ENCODE measurements around the gene CD300LD. TPM values are rescaled to one million over a fixed set of nuclear protein-coding genes. Genes with fewer than 3 reads are reported as not detected.

The CD300LD gene
- 0.35 TPM for total RNA-seq (2013)
- polyA plus RNA-seq, result under 1 TPM; 0.33 to 0.50 (median 0.41) TPM
- 0.42 and 0.48 TPM in 2 replicates for polyA minus RNA-seq
- 0.29 to 6.4 (median 2.3) reads per million in 11 experiments for total RNA-seq

GRCh38 chr17:74592087-74592990, at the start of gene CD300LD:
Gene CD300LD (minus strand): TSS chr17:74592283. CDS start chr17:74592202, 81 bp downstream.
- H3K27me3 Mint-ChIP-seq (ENCODE audit: low read depth in 3 of 3), result peaks cover 7 to 10% (median 7%) of the 10 kb centered on the region in 3 donors
- peaks cover 39% of the 10 kb centered on the region for H3K4me1 Mint-ChIP-seq
- no peaks in the 10 kb centered on the region for H3K36me3 ChIP-seq (replicated peaks in 1 of 2; ENCODE audit: control insufficient read depth in 1 of 2, insufficient read depth in 2 of 2, low read length in 2 of 2)
- no peaks in the 10 kb centered on the region for H3K27me3 ChIP-seq (ENCODE audit: control insufficient read depth in 2 of 2, insufficient read depth in 2 of 2, low read length in 2 of 2)
- peaks cover 0 to 3% (median 0%) of the 10 kb centered on the region in 7 donors for H3K9me3 Mint-ChIP-seq
- H3K9me3 ChIP-seq (replicated peaks in 1 of 2; ENCODE audit: control insufficient read depth in 1 of 2, insufficient read depth in 1 of 2, low read length in 2 of 2), result no peaks in the 10 kb centered on the region
- no peak within 1 kb of the TSS for H3K9ac ChIP-seq (ENCODE audit: insufficient read depth, low read length, poor library complexity, severe bottlenecking)
- peak within 1 kb of the TSS in 1 of 2 donors; percentile 39 for H3K4me3 Mint-ChIP-seq
- no peaks in the 10 kb centered on the region for H3K79me2 ChIP-seq (ENCODE audit: insufficient read depth, low read length)
- peak; percentile 43 to 72 (median 66) for DNase-seq
- H3K36me3 Mint-ChIP-seq, result peaks cover 0 to 11% of the 10 kb centered on the region in 2 donors
- peak within 1 kb of the TSS; percentile 21 for H3K4me2 ChIP-seq (replicated peaks; ENCODE audit: extremely low read depth, low read length, poor library complexity, severe bottlenecking)
- intact Hi-C loops (cut with micrococcal nuclease), result no loop called here
- H3K27ac ChIP-seq (ENCODE audit: low read depth in 1 of 2, low read length in 2 of 2), result no peak within 1 kb of the TSS
- peak within 1 kb of the TSS in 6 of 7 donors; percentile 18 to 77 (median 59) for H3K27ac Mint-ChIP-seq
- H3K4me1 ChIP-seq (ENCODE audit: control insufficient read depth in 1 of 2, insufficient read depth in 2 of 2, low read length in 2 of 2), result peaks cover 41 to 43% of the 10 kb centered on the region in 2 donors
- no peaks in the 10 kb centered on the region for H4K20me1 ChIP-seq (ENCODE audit: insufficient read depth, low read length)
- 73% methylated on average over 11 of the region's 14 CpGs for WGBS (ENCODE audit: insufficient coverage)
- TF ChIP-seq CTCF (IDR thresholded peaks at IDR 0.05), result no peak
- H3K4me3 ChIP-seq (replicated peaks in 1 of 3; ENCODE audit: low read depth in 2 of 3, low read length in 3 of 3), result peak within 1 kb of the TSS in 1 of 3 experiments; percentile 23
- H2AFZ ChIP-seq (ENCODE audit: insufficient read depth, low read depth, low read length, poor library complexity, severe bottlenecking), result no peak within 1 kb of the TSS

GRCh38 chr17:74641224-74641957, 49.3 kb upstream of the CD300LD start:
- peaks cover 5 to 9% of the 10 kb centered on the region in 2 donors for H3K36me3 Mint-ChIP-seq
- no peaks in the 10 kb centered on the region for H3K36me3 ChIP-seq (replicated peaks in 1 of 2; ENCODE audit: control insufficient read depth in 1 of 2, insufficient read depth in 2 of 2, low read length in 2 of 2)
- peak overlapping the region; percentile 83 for H3K9ac ChIP-seq (ENCODE audit: insufficient read depth, low read length, poor library complexity, severe bottlenecking)
- H3K9me3 ChIP-seq (replicated peaks in 1 of 2; ENCODE audit: control insufficient read depth in 1 of 2, insufficient read depth in 1 of 2, low read length in 2 of 2), result no peaks in the 10 kb centered on the region
- H3K79me2 ChIP-seq (ENCODE audit: insufficient read depth, low read length), result no peaks in the 10 kb centered on the region
- H4K20me1 ChIP-seq (ENCODE audit: insufficient read depth, low read length), result no peaks in the 10 kb centered on the region
- intact Hi-C loops (cut with micrococcal nuclease), result loop anchor here (2.0 to 10.0 kb wide), 4 partner anchors 43 to 267 kb away; partner anchors contain the start of gene CD300LB (in 1 of the 2)
- H3K27me3 ChIP-seq (ENCODE audit: control insufficient read depth in 2 of 2, insufficient read depth in 2 of 2, low read length in 2 of 2), result no peaks in the 10 kb centered on the region
- no peak overlapping the region for H2AFZ ChIP-seq (ENCODE audit: insufficient read depth, low read depth, low read length, poor library complexity, severe bottlenecking)
- peaks cover 92 to 99% of the 10 kb centered on the region in 2 donors for H3K4me1 ChIP-seq (ENCODE audit: control insufficient read depth in 1 of 2, insufficient read depth in 2 of 2, low read length in 2 of 2)
- peak overlapping the region; percentile 45 to 83 for H3K4me3 Mint-ChIP-seq
- WGBS (ENCODE audit: insufficient coverage), result 53% methylated on average over 5 of the region's 6 CpGs
- peaks cover 0 to 2% (median 0%) of the 10 kb centered on the region in 7 donors for H3K9me3 Mint-ChIP-seq
- H3K4me2 ChIP-seq (replicated peaks; ENCODE audit: extremely low read depth, low read length, poor library complexity, severe bottlenecking), result peak overlapping the region; percentile 31
- peak overlapping the region; percentile 99 to 100 for H3K27ac ChIP-seq (ENCODE audit: low read depth in 1 of 2, low read length in 2 of 2)
- peak overlapping the region; percentile 99 to 100 (median 100) for H3K27ac Mint-ChIP-seq
- peak overlapping the region in 1 of 3 experiments; percentile 30 for H3K4me3 ChIP-seq (replicated peaks in 1 of 3; ENCODE audit: low read depth in 2 of 3, low read length in 3 of 3)
- H3K27me3 Mint-ChIP-seq (ENCODE audit: low read depth in 3 of 3), result peaks cover 0 to 4% (median 1%) of the 10 kb centered on the region in 3 donors
- TF ChIP-seq CTCF (IDR thresholded peaks at IDR 0.05), result no peak
- DNase-seq, result peak; percentile 89 to 97 (median 93)
- peaks cover 96% of the 10 kb centered on the region for H3K4me1 Mint-ChIP-seq
